ENCODE data around the gene COMMD6.

COMMD6 gene

DNA sequence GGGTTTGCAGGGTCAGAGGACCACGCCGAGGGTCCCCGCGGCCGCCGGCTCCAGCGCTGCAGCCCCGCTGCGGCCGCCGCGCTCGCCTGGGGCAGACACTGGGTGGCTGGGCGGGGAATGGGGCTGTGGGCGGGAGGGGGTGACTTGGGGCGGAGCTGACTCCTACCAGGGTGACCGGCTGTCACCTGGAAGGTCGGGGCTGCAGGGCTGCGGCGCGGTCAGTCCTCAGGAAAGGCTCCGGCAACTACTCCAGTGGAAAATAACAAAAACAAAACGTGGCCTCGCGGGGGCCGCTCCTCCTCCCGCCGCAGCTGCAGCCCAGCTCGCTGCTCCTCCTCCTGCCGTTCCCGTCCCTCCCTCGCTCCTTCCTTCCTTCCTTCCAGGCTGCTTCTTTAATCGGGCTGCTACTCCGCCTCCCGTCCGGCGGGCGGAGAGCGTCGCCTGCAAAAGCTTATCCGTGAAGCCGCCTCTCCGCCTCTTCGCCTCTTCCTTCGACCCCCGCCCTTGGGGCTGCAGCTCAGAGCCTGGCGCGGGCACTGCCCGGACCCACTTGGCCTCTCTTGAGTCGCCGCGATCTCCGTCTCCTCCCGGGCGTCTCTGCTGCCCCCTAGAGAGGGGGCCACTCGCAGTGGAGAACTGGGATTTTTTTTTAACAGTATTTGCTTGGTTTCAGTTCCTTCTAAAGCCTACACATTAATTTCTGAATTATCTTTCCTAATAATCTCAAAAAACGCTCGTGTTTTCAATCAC lies 55.4 kb downstream of the COMMD6 start, which contains the start of gene TBC1D4:
Gene TBC1D4, minus strand, starts transcription at position 100 of the 750 bp plus-strand sequence. CDS start 402 bp downstream, outside the sequence.
- peak within 1 kb of the TSS; percentile 76 for H3K4me2 ChIP-seq (ENCODE audit: low read depth, low read length, poor library complexity, severe bottlenecking)
- H3F3A ChIP-seq (ENCODE audit: low read depth), result 0 out of 2 replicates have a peak, but pooled peaks cover 3% of the 10 kb centered on the region
- peak within 1 kb of the TSS; percentile 68 for H3K9ac ChIP-seq (ENCODE audit: low read depth, low read length, poor library complexity, severe bottlenecking)
- H3K36me3 ChIP-seq (ENCODE audit: insufficient read depth, low read length), result no peaks in the 10 kb centered on the region
- peaks cover 35% of the 10 kb centered on the region for H4K20me1 ChIP-seq (ENCODE audit: insufficient read depth, low read length, poor library complexity, severe bottlenecking)
- H3K4me3 ChIP-seq (ENCODE audit: low read length, poor library complexity, severe bottlenecking), result peak within 1 kb of the TSS; percentile 75
- peak within 1 kb of the TSS; percentile 88 for H2AFZ ChIP-seq (ENCODE audit: low read length)
- no peaks in the 10 kb centered on the region for H3K27me3 ChIP-seq (ENCODE audit: insufficient read depth, low read length, poor library complexity, severe bottlenecking)
- no peak for TF ChIP-seq EZH2phosphoT487 (IDR thresholded peaks at IDR 0.05; ENCODE audit: borderline replicate concordance)
- TF ChIP-seq, protein P1, sequence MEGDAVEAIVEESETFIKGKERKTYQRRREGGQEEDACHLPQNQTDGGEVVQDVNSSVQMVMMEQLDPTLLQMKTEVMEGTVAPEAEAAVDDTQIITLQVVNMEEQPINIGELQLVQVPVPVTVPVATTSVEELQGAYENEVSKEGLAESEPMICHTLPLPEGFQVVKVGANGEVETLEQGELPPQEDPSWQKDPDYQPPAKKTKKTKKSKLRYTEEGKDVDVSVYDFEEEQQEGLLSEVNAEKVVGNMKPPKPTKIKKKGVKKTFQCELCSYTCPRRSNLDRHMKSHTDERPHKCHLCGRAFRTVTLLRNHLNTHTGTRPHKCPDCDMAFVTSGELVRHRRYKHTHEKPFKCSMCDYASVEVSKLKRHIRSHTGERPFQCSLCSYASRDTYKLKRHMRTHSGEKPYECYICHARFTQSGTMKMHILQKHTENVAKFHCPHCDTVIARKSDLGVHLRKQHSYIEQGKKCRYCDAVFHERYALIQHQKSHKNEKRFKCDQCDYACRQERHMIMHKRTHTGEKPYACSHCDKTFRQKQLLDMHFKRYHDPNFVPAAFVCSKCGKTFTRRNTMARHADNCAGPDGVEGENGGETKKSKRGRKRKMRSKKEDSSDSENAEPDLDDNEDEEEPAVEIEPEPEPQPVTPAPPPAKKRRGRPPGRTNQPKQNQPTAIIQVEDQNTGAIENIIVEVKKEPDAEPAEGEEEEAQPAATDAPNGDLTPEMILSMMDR (conservative IDR thresholded peaks at IDR 0.05; ENCODE audit: low read length), result peak; percentile 94
- peaks cover 68% of the 10 kb centered on the region for H3K4me1 ChIP-seq (ENCODE audit: insufficient read depth, low read length, poor library complexity, severe bottlenecking)
- peaks cover 37% of the 10 kb centered on the region for H3K79me2 ChIP-seq (ENCODE audit: insufficient read depth, low read length)
- H3K9me2 ChIP-seq (replicated peaks; ENCODE audit: low read depth, low read length), result no peaks in the 10 kb centered on the region
- H3K9me3 ChIP-seq (ENCODE audit: insufficient read depth, low read depth, low read length), result no peaks in the 10 kb centered on the region

DNA sequence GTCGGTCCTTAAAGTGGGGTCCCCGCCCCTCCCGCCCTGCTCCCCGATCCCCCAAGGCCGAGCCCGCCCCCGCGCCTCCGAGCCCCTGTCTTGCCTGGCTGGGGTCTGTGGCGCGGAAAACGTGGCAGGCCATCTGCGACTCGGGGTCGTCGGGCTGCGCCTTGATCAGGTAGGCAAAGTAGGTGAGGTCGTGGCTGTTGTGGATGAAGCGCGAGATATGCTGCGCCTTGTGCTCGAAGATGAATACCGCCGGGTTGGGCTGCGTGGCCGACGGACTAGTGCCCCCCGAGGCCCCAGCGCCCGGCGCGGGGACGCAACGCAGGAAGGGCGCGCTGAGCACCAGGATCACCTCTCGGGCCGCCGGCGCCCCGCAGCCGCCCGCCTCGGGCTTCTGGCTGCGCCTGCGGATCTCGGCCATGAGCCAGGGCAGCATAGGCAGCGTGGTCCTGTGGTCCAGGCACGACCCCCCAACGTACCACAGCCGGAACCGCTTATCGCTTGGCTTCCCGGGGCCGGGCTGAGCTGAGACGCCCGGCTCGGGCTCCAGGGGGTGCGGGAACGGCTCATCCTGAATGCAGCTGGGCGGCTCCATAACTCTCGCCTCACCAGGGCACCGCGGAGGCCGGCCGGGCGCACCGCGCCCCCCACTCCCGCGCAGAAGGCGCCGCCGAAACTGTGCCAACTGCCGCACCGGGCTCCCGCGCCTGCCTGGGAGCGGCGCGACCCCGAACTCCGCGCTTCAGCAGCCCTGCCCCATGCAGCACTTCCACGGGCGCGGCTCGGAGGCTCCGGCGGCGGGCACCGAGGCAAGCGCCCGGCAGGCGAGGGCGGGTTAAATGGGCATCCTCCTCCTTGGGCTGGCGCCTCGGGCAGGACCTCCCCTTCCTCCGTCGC lies 56.2 kb downstream of the COMMD6 start:
- H3K4me2 ChIP-seq (ENCODE audit: low read depth, low read length, poor library complexity, severe bottlenecking), result peak overlapping the region; percentile 76
- no peaks in the 10 kb centered on the region for H3K27me3 ChIP-seq (ENCODE audit: insufficient read depth, low read length, poor library complexity, severe bottlenecking)
- peak overlapping the region; percentile 68 for H3K9ac ChIP-seq (ENCODE audit: low read depth, low read length, poor library complexity, severe bottlenecking)
- H3K4me3 ChIP-seq (ENCODE audit: low read length, poor library complexity, severe bottlenecking), result peak overlapping the region; percentile 75
- no peaks in the 10 kb centered on the region for H3K9me2 ChIP-seq (replicated peaks; ENCODE audit: low read depth, low read length)
- peaks cover 68% of the 10 kb centered on the region for H3K4me1 ChIP-seq (ENCODE audit: insufficient read depth, low read length, poor library complexity, severe bottlenecking)
- no peak for TF ChIP-seq EZH2phosphoT487 (IDR thresholded peaks at IDR 0.05; ENCODE audit: borderline replicate concordance)
- TF ChIP-seq, protein P1 (conservative IDR thresholded peaks at IDR 0.05; ENCODE audit: low read length), result no peak
- peaks cover 39% of the 10 kb centered on the region for H4K20me1 ChIP-seq (ENCODE audit: insufficient read depth, low read length, poor library complexity, severe bottlenecking)
- H3K9me3 ChIP-seq (ENCODE audit: insufficient read depth, low read depth, low read length), result no peaks in the 10 kb centered on the region
- peaks cover 37% of the 10 kb centered on the region for H3K79me2 ChIP-seq (ENCODE audit: insufficient read depth, low read length)
- H3F3A ChIP-seq (ENCODE audit: low read depth), result peaks cover 2% of the 10 kb centered on the region; the same call in 1 of the 2 replicates
- H2AFZ ChIP-seq (ENCODE audit: low read length), result peak overlapping the region; percentile 88
- H3K36me3 ChIP-seq (ENCODE audit: insufficient read depth, low read length), result no peaks in the 10 kb centered on the region

DNA sequence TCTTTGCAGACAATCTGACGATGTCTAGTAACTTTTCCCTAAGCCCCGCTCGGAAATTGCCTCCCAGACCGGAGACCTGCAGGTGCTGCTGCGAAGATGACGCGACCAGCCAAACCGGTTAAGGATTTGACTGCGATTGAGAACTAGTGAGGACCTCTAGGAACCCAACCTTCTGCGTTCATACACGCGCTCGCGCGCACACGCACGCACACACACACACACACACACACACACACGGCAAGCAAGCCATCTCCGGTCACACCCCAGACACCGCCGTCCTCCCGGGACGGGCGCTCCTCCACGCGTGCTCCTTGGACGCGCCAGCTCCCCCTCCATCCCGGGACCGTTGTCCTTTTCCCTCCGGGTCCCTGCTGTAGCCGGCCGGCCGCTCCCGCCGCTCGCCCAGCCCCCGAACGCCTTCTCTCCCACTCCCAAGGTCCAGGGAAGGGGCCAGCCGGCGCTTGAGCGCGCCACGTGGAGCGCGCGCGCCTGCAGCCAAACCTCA lies 56.9 kb downstream of the COMMD6 start:
- Histone ChIP-seq H3K9ac (ENCODE audit: low read depth, low read length, poor library complexity, severe bottlenecking) (peak overlapping the region; percentile 68), H4K20me1 (ENCODE audit: insufficient read depth, low read length, poor library complexity, severe bottlenecking) (peaks cover 39% of the 10 kb centered on the region), H3K9me3 (ENCODE audit: insufficient read depth, low read depth, low read length) (no peaks in the 10 kb centered on the region), H3K4me1 (ENCODE audit: insufficient read depth, low read length, poor library complexity, severe bottlenecking) (peaks cover 62% of the 10 kb centered on the region), H3K79me2 (ENCODE audit: insufficient read depth, low read length) (peaks cover 37% of the 10 kb centered on the region), H3K27me3 (ENCODE audit: insufficient read depth, low read length, poor library complexity, severe bottlenecking) (no peaks in the 10 kb centered on the region), H2AFZ (ENCODE audit: low read length) (peak overlapping the region; percentile 88; the same call in 1 of the 2 replicates), H3K9me2 (replicated peaks; ENCODE audit: low read depth, low read length) (no peaks in the 10 kb centered on the region), H3K4me2 (ENCODE audit: low read depth, low read length, poor library complexity, severe bottlenecking) (peak overlapping the region; percentile 76), H3F3A (ENCODE audit: low read depth) (peaks cover 2% of the 10 kb centered on the region; the same call in 1 of the 2 replicates), H3K4me3 (ENCODE audit: low read length, poor library complexity, severe bottlenecking) (peak overlapping the region; percentile 75), H3K36me3 (ENCODE audit: insufficient read depth, low read length) (no peaks in the 10 kb centered on the region)
- TF ChIP-seq, protein P1 (conservative IDR thresholded peaks at IDR 0.05; ENCODE audit: low read length), result no peak
- no peak for TF ChIP-seq EZH2phosphoT487 (IDR thresholded peaks at IDR 0.05; ENCODE audit: borderline replicate concordance)

Measured in Loucy (cell line).